Gastrocnemius medialis (tissue), 4 donors: ENCODE results near the gene PDE4D.

Experiments
- CTCF ChIP-seq, 5 experiments: fragments of 450-650 bp in 3 of 5; fragments of 200-600 bp in 2 of 5; sonication (generic) in 2 of 5; IDR thresholded peaks in 4 of 5; conservative IDR thresholded peaks in 1 of 5; 1 replicate in 4 of 5; 2 replicates in 1 of 5; pipeline ENCODE4 v1.5.1; 2016 to 2019; ENCODE audit warnings: antibody characterized with exemption in 5 of 5, mild to moderate bottlenecking in 3 of 5, moderate library complexity in 3 of 5
- POLR2A ChIP-seq, 2 donors: fragments of 450-650 bp; IDR thresholded peaks; one replicate each; pipeline ENCODE4 v1.6.1; 2017; ENCODE audit warnings: antibody characterized with exemption in 2 of 2, mild to moderate bottlenecking in 2 of 2, moderate library complexity in 2 of 2

DNA sequence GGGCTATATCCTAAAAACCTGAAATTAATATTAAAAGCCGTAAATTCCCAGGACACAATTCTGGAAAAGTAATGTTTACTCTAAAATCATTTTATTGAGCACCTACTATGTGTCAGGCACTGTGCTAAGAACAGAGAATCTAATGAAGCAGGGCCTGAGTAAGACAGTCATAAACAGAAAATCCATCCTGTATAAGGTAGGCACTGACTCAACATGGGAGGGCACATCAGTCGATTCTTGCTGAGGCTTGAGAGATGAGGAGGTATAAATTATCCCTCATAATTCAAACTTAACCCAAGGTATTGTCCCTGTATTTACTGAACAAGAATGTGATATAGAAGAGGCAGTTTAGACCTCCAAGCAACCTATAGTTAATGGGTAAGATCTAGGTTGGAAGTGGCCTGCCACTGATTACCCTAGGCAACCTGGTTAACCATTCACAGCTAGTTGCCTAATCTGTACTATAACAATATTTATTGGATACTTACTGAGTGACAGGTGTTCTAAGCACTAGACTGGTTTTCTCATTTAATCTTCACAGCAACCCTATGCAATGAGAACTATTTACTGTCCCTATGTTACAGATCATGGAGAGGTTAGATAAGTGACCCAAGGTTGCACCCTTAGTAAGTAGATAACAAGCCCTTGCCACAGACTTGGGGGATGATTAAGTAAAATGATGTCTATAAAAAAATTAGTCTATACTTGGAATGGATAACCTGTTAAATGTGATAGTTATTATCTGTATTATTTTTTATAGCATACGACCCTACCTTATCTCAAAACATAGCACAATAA is 317.7 kb downstream of the PDE4D start:
- TF ChIP-seq CTCF (IDR thresholded peaks at IDR 0.05 in 4 of 5, conservative IDR thresholded peaks at IDR 0.05 in 1 of 5) (no peak), POLR2A (IDR thresholded peaks at IDR 0.05) (no peak)
